Measurements from ENCODE around the gene RBM11. TPM values are rescaled to one million over a fixed set of nuclear protein-coding genes. Genes with fewer than 3 reads are reported as not detected.

The RBM11 gene
- total RNA-seq, 4 donors from 2014 or later = 7.0 to 8.2 (median 8.1) TPM; not detected in 1

DNA sequence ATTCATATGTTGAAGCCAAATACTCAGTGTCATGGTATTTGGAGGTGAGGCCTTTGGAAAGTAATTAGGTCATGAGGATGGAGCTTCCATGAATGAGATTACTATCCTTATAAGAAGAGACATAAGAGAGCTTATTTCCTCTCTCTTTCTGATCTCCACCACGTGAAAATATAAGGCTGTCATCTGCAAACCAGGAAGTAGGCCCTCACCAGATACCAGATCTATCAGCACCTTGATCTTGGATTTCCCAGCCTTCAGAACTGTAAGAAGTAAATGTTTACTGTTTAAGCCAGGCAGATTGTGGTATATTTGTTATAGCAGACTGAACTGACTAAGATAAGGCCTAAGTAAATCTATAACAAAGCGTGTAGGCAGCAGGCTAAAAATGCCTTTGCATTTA, 25.3 kb downstream of the RBM11 start:
- no peak overlapping the region for H3K4me3 ChIP-seq
- no peaks in the 10 kb centered on the region for H3K27me3 ChIP-seq
- TF ChIP-seq CTCF (IDR thresholded peaks at IDR 0.05) = no peak
- TF ChIP-seq POLR2A (IDR thresholded peaks at IDR 0.05) = no peak
- DNase-seq = no peak
- H3K27ac ChIP-seq = no peak overlapping the region
- intact Hi-C loops (cut with DNase I; ENCODE audit: low total_unique reads) = no loop called here
- no peaks in the 10 kb centered on the region for H3K4me1 ChIP-seq
- no peaks in the 10 kb centered on the region for H3K36me3 ChIP-seq
- no peaks in the 10 kb centered on the region for H3K9me3 ChIP-seq

DNA sequence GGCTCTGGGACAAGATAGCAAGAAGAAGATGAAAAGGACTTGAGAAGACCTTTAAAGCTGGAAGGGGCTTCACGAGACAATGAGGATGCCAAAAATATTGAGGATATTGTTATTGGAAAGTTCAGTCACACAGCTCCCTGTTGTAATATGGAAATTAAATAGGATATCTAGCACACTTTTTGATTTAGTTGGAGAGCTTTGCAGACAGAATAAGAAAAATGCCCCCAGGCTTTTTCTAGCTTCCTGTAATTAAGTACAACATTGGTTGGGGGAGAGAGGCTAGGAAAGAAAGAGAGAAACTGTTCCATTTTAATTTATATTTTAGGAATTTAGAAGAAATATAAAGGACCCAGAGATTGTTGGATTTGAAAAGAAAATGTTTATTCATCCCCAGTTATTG, 27.5 kb downstream of the RBM11 start:
- no peak overlapping the region for H3K4me3 ChIP-seq
- no peaks in the 10 kb centered on the region for H3K9me3 ChIP-seq
- H3K27ac ChIP-seq = no peak overlapping the region
- no peaks in the 10 kb centered on the region for H3K27me3 ChIP-seq
- DNase-seq = no peak
- no peaks in the 10 kb centered on the region for H3K36me3 ChIP-seq
- no peaks in the 10 kb centered on the region for H3K4me1 ChIP-seq
- TF ChIP-seq CTCF (IDR thresholded peaks at IDR 0.05) (no peak), POLR2A (IDR thresholded peaks at IDR 0.05) (no peak)
- intact Hi-C loops (cut with DNase I; ENCODE audit: low total_unique reads) = no loop called here

DNA sequence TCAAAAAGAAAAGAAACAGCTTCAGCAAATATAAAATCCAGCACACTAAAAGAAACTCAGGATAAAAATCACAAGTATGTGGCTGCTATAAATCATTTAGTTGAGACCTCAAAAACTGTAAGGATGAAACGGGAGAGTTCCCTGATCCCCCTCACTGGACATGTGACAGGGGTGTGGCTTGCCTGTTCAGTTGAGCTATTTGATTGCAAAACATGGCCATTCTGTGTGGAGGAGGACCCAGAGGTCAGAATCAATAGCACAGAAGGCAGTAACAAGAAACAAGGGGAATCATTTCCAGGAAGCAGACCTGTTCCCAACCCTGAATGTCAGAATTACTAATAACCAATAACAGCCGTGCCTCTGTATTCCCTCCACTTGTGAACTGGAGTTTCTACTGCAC, 27.9 kb downstream of the RBM11 start:
- TF ChIP-seq CTCF (IDR thresholded peaks at IDR 0.05) = no peak
- peak in 1 of 2 donors; percentile 17 for DNase-seq
- H3K27ac ChIP-seq = no peak overlapping the region
- intact Hi-C loops (cut with DNase I; ENCODE audit: low total_unique reads) = no loop called here
- H3K9me3 ChIP-seq = no peaks in the 10 kb centered on the region
- H3K4me1 ChIP-seq = no peaks in the 10 kb centered on the region
- no peaks in the 10 kb centered on the region for H3K36me3 ChIP-seq
- H3K4me3 ChIP-seq = no peak overlapping the region
- H3K27me3 ChIP-seq = no peaks in the 10 kb centered on the region

DNA sequence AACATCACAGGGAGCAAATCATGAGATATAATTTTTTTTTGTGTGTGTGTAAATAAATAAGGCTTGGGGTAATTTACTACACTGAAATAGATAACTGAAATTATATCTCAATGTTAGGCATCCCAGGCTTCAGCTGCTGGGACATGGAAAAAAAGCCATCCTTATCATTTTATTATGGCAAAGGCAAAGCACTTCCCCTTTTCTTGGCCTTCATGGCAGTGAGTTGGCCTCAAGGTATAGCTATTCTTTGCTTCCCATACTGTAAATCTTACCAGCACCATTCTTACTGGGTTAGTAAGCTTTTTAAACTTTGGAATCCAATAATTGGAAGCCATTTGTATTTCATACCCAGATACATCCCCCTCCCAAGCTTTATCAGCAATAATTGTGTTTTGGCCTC, 29.0 kb downstream of the RBM11 start:
- Histone ChIP-seq H3K4me3 (no peak overlapping the region), H3K36me3 (no peaks in the 10 kb centered on the region), H3K27me3 (no peaks in the 10 kb centered on the region), H3K4me1 (no peaks in the 10 kb centered on the region), H3K9me3 (no peaks in the 10 kb centered on the region), H3K27ac (no peak overlapping the region)
- TF ChIP-seq CTCF (IDR thresholded peaks at IDR 0.05) (no peak), POLR2A (IDR thresholded peaks at IDR 0.05) (no peak)
- intact Hi-C loops (cut with DNase I; ENCODE audit: low total_unique reads) = no loop called here
- DNase-seq = no peak

DNA sequence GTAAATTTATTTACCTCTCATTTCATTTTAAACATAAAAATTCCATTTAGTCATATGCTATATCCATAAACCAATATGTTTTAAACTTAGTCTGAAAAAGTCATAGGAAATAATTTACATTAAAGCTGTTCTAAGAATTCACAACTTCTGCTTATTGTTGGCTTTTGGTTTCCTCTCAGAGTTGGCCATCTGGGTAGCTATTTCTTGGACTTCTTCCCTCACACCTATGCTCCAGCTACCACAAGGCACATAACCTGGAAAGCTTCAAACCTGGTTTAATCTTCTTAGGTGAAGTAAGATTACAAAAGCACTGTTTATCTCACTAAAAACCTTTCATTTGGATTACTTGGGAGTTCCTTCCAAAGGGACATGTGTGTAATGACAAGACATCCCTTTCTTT, 29.8 kb downstream of the RBM11 start:
- Histone ChIP-seq H3K36me3 (no peaks in the 10 kb centered on the region), H3K27me3 (no peaks in the 10 kb centered on the region), H3K9me3 (no peaks in the 10 kb centered on the region), H3K27ac (no peak overlapping the region), H3K4me3 (no peak overlapping the region), H3K4me1 (no peaks in the 10 kb centered on the region)
- intact Hi-C loops (cut with DNase I; ENCODE audit: low total_unique reads) = no loop called here
- TF ChIP-seq POLR2A (IDR thresholded peaks at IDR 0.05) (no peak), CTCF (IDR thresholded peaks at IDR 0.05) (no peak)
- DNase-seq = no peak
